GM19463 (cell line): ENCODE data around the gene OR8H2.
"Not testable (repeated sequence)": the region's sequence is repeated elsewhere in the genome, so short reads cannot be mapped to it uniquely, and the experiment has no call there.

Experiments
- ATAC-seq: cut with Tn5 transposase; IDR thresholded peaks from one replicate; pipeline ENCODE4 v1.9.1; 2021; ENCODE audit warnings: mild to moderate bottlenecking, moderate library complexity; ENCODE audit not compliant: unreplicated experiment

The OR8H2 gene, protein sequence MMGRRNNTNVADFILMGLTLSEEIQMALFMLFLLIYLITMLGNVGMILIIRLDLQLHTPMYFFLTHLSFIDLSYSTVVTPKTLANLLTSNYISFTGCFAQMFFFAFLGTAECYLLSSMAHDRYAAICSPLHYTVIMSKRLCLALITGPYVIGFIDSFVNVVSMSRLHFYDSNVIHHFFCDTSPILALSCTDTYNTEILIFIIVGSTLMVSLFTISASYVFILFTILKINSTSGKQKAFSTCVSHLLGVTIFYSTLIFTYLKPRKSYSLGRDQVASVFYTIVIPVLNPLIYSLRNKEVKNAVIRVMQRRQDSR

DNA sequence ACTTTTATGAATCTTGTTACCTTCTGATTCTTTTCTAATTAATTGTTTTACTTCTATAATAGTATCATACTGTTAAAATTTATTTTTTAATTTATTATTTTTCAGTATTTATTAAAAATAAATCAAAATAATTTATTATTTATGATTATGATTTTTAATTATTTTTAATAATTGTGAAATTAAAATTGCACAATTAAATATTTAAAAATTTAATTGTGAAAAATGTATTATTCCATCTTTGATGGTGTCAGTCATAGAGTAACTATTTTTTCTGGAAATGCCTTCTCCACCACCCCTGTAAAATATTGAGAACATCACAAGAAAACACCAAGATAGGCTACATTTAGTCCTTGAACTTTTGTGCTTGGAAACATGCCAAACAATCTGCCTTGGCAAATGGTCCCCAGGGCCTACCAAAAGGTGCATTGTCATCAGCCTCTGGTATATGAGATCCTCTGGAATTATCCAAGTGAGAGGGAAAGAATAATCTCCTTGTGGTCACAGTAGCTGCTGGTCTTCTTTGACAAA lies at the start of gene OR8H2:
Gene OR8H2, plus strand, starts transcription at position 478 of the 528 bp plus-strand sequence. CDS start 1,356 bp downstream, outside the sequence.
- no peak for ATAC-seq

GRCh38 chr11:56056366-56056765 lies 47.1 kb upstream of the OR8H2 start:
- not testable (repeated sequence) for ATAC-seq

DNA sequence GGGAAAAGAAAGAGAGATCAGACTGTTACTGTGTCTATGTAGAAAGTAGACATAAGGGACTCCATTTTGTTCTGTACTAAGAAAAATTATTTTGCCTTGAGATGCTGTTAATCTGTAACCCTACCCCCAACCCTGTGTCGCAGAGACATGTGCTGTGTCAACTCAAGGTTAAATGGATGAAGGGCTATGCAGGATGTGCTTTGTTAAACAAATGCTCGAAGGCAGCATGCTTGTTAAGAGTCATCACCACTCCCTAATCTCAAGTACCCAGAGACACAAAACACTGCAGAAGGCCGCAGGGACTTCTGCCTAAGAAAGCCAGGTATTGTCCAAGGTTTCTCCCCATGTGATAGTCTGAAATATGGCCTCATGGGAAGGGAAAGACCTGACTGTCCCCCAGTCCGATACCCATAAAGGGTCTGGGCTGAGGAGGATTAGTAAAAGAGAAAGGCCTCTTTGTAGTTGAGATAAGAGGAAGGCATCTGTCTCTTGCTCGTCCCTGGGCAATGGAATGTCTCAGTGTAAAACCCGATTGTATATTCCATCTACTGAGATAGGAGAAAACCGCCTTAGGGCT lies 45.7 kb upstream of the OR8H2 start:
- not testable (repeated sequence) for ATAC-seq

DNA sequence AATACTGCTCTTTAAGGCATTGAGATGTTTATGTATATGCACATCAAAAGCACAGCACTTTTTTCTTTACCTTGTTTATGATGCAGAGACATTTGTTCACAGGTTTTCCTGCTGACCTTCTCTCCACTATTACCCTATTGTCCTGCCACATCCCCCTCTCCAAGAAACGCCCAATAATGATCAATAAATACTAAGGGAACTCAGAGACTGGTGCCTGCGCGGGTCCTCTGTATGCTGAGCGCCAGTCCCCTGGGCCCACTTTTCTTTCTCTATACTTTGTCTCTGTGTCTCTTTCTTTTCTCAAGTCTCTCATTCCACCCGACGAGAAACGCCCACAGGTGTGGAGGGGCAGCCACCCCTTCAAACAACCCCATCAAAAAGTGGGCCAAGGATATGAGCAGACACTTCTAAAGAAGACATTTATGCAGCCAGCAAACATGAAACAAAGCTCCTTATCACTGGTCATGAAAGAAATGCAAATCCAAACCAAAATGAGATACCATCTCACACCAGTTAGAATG lies 45.2 kb upstream of the OR8H2 start:
- ATAC-seq: not testable (repeated sequence)

DNA sequence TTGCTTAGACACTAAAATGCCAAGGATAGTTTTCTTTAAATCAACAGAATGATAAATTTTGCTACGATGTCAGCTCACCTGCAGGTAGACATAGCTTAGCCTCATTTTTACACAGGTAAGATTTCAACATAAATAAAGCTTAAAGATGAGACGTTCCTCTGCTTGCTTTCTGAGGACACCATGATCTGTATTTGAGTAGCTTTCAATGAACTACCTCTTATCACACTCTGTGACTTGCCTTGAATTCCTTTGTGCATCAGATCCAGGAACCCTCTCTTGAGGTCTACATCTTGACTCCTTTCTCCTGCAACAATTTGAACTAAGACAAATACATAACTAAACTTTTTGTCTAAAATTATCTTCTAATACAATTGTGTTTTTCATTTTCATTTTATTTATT lies 36.5 kb upstream of the OR8H2 start:
- ATAC-seq: no peak

DNA sequence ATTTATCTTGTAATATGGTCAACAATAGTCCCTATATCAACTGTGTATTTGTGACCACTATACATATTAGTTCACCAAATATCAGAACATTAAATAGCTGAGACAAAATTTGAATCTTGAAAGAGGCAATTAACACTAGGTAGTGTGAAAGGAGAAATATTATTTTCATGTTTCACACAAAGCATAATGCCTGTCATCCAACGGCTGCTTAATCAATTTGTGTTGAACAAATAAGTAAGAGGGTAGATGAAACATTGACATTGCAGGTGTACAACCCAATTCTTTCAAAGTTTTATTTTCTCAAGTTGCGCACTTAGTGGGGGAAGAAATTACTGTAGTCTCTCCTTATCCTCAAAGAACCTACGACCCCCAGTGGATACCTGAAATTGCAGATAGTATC lies 13.8 kb upstream of the OR8H2 start:
- no peak for ATAC-seq

DNA sequence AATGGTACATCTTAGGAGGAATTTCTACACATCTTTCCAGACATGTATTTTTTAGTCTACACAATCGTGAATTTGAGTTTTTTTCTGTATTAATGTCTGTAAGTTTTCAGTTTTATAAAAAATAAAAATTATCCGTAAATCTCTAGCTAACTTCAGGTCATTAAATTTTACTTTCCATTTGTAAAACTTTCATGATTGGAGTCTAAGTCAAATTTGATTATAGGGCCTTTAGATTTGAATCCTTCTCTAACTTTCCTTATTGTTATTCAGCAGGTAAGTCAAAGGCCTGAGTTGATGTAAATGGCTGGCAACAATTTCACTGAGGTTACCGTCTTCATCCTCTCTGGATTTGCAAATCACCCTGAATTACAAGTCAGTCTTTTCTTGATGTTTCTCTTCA lies 10.5 kb upstream of the OR8H2 start, which contains the start of gene OR8I2:
Gene OR8I2, plus strand, starts transcription at position 301 of the 400 bp plus-strand sequence. Its CDS starts 0 bp downstream, at position 301.
- ATAC-seq: no peak

GRCh38 chr11:56122073-56122472 lies 18.6 kb downstream of the OR8H2 start, which contains the start of gene OR8H3:
OR8H3 (plus strand) TSS chr11:56122373; CDS start chr11:56122373, 0 bp downstream.
- ATAC-seq: no peak

GRCh38 chr11:56140151-56140661 lies 36.7 kb downstream of the OR8H2 start, which contains the start of gene OR8J3:
OR8J3 (minus strand) TSS chr11:56140201; CDS start chr11:56137718, 2,483 bp downstream.
- no peak for ATAC-seq

DNA sequence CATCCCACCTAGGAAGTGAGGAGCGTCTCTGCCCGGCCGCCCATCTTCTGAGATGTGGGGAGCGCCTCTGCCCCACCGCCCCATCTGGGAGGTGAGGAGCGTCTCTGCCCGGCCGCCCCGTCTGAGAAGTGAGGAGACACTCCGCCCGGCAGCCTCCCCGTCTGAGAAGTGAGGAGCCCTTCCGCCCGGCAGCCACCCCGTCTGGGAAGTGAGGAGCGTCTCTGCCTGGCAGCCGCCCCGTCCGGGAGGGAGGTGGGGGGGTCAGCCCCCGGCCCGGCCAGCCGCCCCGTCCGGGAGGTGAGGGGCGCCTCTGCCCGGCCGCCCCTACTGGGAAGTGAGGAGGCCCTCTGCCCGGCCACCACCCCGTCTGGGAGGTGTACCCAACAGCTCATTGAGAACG lies 40.2 kb downstream of the OR8H2 start:
- ATAC-seq: not testable (repeated sequence)

DNA sequence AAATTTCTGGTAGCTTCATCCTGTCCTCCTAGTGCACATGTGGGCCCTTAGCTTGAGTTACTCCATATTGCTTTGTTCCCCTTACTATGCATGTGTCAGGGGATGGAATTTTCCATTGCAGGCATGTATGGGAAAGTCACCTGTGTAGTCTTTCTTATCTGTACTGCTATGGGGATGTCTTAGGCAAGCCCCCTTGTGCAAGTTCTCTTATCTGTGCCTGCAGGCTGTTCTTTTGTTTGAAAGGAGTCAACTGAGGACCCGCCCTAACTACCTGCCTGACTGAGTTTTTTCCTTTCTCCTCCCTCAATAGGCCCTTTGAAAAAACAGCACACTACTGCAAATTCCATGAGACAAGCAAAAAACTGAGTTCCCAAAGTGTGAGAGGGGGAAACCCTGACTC lies 47.9 kb downstream of the OR8H2 start:
- ATAC-seq: no peak

- no peak for ATAC-seq
Observed at GRCh38 chr11:56152333-56152732, 48.8 kb downstream of the OR8H2 start.
